ENCODE measurements around the gene ANG. TPM values are rescaled to one million over a fixed set of nuclear protein-coding genes. Genes with fewer than 3 reads are reported as not detected.

ANG gene
- total RNA-seq, 1 experiment from 2014 or later = 5.8 TPM

GRCh38 chr14:20680843-20681347 is 7.7 kb upstream of the ANG start:
- ChIA-PET POLR2A (interaction anchor here (1.2 to 6.1 kb wide), 7 partner anchors 10 to 338 kb away, joined by 4 to 47 read pairs (median 23); partner anchors contain the start of gene PARP2), RAD21 (ENCODE audit: low non-redundant PET in 1 of 2, low total read pairs in 2 of 2, uncharacterized antibody in 2 of 2, unreplicated experiment in 2 of 2) (interaction anchor here in 1 of 2 experiments (1.1 kb wide), 1 partner anchor 18 kb away, joined by 4 read pairs; no protein-coding TSS in a partner anchor), CTCF (interaction anchor here (0.6 to 6.1 kb wide), 11 partner anchors 10 to 441 kb away, joined by 3 to 59 read pairs (median 11); no protein-coding TSS in a partner anchor)
- no peak for DNase-seq (ENCODE audit: low read depth, low spot score)
- Histone ChIP-seq H3K4me2 (ENCODE audit: low read length) (peak overlapping the region; percentile 96), H3K4me3 (replicated peaks in 1 of 2; ENCODE audit: low read depth in 1 of 2, low read length in 2 of 2) (peak overlapping the region; percentile 15 to 72), H3K9ac (ENCODE audit: low read length) (peak overlapping the region; percentile 74), H4K20me1 (ENCODE audit: insufficient read depth) (no peaks in the 10 kb centered on the region), H3K9me2 (ENCODE audit: insufficient read depth) (no peaks in the 10 kb centered on the region), H3K4me1 (ENCODE audit: control insufficient read depth in 1 of 2, insufficient read depth in 2 of 2, low read length in 2 of 2) (peaks cover 27 to 60% of the 10 kb centered on the region in 2 experiments), H3K9me3 (ENCODE audit: control insufficient read depth in 1 of 2, insufficient read depth in 1 of 2, low read depth in 1 of 2, low read length in 2 of 2) (no peaks in the 10 kb centered on the region), H3K27me3 (ENCODE audit: insufficient read depth, low read length) (no peaks in the 10 kb centered on the region), H2AFZ (ENCODE audit: low read depth, low read length, poor library complexity, severe bottlenecking) (peak overlapping the region; percentile 92), H3K27ac (ENCODE audit: low read depth, low read length) (peak overlapping the region; percentile 97), H3K36me3 (ENCODE audit: control insufficient read depth in 1 of 2, insufficient read depth in 2 of 2, low read length in 2 of 2) (no peaks in the 10 kb centered on the region), H3K79me2 (ENCODE audit: insufficient read depth, low read length) (no peaks in the 10 kb centered on the region)
- intact Hi-C loops (cut with micrococcal nuclease) = loop anchor here (1.0 to 5.0 kb wide), 5 partner anchors 18 to 338 kb away; partner anchors contain the start of genes METTL17, PARP2 and PNP
- BruUV-seq (replicated peaks) = no TSS peak
- TF ChIP-seq EGR1 (IDR thresholded peaks at IDR 0.05; ENCODE audit: low read depth) (no peak), CTCF (IDR thresholded peaks at IDR 0.05 in 2 of 3, conservative IDR thresholded peaks at IDR 0.05 in 1 of 3; ENCODE audit: borderline replicate concordance in 1 of 3, insufficient read depth in 1 of 3, low read depth in 2 of 3, low read length in 2 of 3) (no peak)
- ATAC-seq = peak; percentile 13

GRCh38 chr14:20681348-20682126 is 7.0 kb upstream of the ANG start:
- Histone ChIP-seq H3K27ac (ENCODE audit: low read depth, low read length) (peak overlapping the region; percentile 97), H2AFZ (ENCODE audit: low read depth, low read length, poor library complexity, severe bottlenecking) (peak overlapping the region; percentile 92), H3K4me3 (replicated peaks in 1 of 2; ENCODE audit: low read depth in 1 of 2, low read length in 2 of 2) (peak overlapping the region; percentile 65 to 72), H3K9me2 (ENCODE audit: insufficient read depth) (no peaks in the 10 kb centered on the region), H3K9me3 (ENCODE audit: control insufficient read depth in 1 of 2, insufficient read depth in 1 of 2, low read depth in 1 of 2, low read length in 2 of 2) (no peaks in the 10 kb centered on the region), H3K27me3 (ENCODE audit: insufficient read depth, low read length) (no peaks in the 10 kb centered on the region), H3K4me2 (ENCODE audit: low read length) (peak overlapping the region; percentile 96), H3K36me3 (ENCODE audit: control insufficient read depth in 1 of 2, insufficient read depth in 2 of 2, low read length in 2 of 2) (no peaks in the 10 kb centered on the region), H3K79me2 (ENCODE audit: insufficient read depth, low read length) (no peaks in the 10 kb centered on the region), H3K9ac (ENCODE audit: low read length) (peak overlapping the region; percentile 74), H4K20me1 (ENCODE audit: insufficient read depth) (no peaks in the 10 kb centered on the region), H3K4me1 (ENCODE audit: control insufficient read depth in 1 of 2, insufficient read depth in 2 of 2, low read length in 2 of 2) (peaks cover 27 to 64% of the 10 kb centered on the region in 2 experiments)
- no TSS peak for BruUV-seq (replicated peaks)
- ChIA-PET CTCF (interaction anchor here (0.7 to 6.1 kb wide), 9 partner anchors 10 to 266 kb away, joined by 3 to 59 read pairs (median 13); no protein-coding TSS in a partner anchor), POLR2A (interaction anchor here (1.2 to 6.1 kb wide), 9 partner anchors 10 to 338 kb away, joined by 4 to 47 read pairs (median 9); partner anchors contain the start of gene PARP2), RAD21 (ENCODE audit: low non-redundant PET in 1 of 2, low total read pairs in 2 of 2, uncharacterized antibody in 2 of 2, unreplicated experiment in 2 of 2) (interaction anchor here (1.0 to 1.1 kb wide), 2 partner anchors 18 to 19 kb away, joined by 4 read pairs; no protein-coding TSS in a partner anchor)
- ATAC-seq (peak; percentile 13), DNase-seq (ENCODE audit: low read depth, low spot score) (peak; percentile 83)
- intact Hi-C loops (cut with micrococcal nuclease) = loop anchor here (1.0 to 5.0 kb wide), 6 partner anchors 18 to 339 kb away; partner anchors contain the start of genes METTL17, PARP2 and PNP
- TF ChIP-seq ZFX (IDR thresholded peaks at IDR 0.05) (no peak), ELF1 (IDR thresholded peaks at IDR 0.05; ENCODE audit: borderline replicate concordance, low read depth) (no peak), ZNF274 (IDR thresholded peaks at IDR 0.05; ENCODE audit: low read depth, low read length) (no peak), EGR1 (IDR thresholded peaks at IDR 0.05; ENCODE audit: low read depth) (peak; percentile 46; the same call in 1 of the 2 replicates), SRF (IDR thresholded peaks at IDR 0.05; ENCODE audit: low read depth) (no peak), POLR2A (IDR thresholded peaks at IDR 0.05; ENCODE audit: borderline replicate concordance, extremely low read depth, insufficient read depth, insufficient read length) (peak; percentile 17), EZH2phosphoT487 (IDR thresholded peaks at IDR 0.05; ENCODE audit: borderline replicate concordance) (no peak), JUND (IDR thresholded peaks at IDR 0.05) (no peak; the same call in 1 of the 2 replicates), CEBPB (IDR thresholded peaks at IDR 0.05; ENCODE audit: low read depth) (peak; percentile 72), POLR2AphosphoS5 (IDR thresholded peaks at IDR 0.05; ENCODE audit: low read depth, low read length) (no peak), SP1 (IDR thresholded peaks at IDR 0.05; ENCODE audit: low read depth) (peak; percentile 43), ATF3 (IDR thresholded peaks at IDR 0.05) (peak; percentile 95), RAD21 (IDR thresholded peaks at IDR 0.05; ENCODE audit: low read depth) (no peak), YY1 (IDR thresholded peaks at IDR 0.05; ENCODE audit: extremely low read depth, insufficient replicate concordance, low read depth, low read length) (peak; percentile 33), CBX3 (IDR thresholded peaks at IDR 0.05; ENCODE audit: low read depth) (peak; percentile 80)
